Fibroblast of the conjunctiva (primary cell): Measurements from ENCODE around the gene URB2.
"Not testable (repeated sequence)": the region's sequence is repeated elsewhere in the genome, so short reads cannot be mapped to it uniquely, and the experiment has no call there.

Source experiments
- DNase-seq: peaks from one replicate; pipeline ENCODE4 v3.0.0-alpha.2; 2010; ENCODE audit warnings: low read depth

The URB2 gene

DNA sequence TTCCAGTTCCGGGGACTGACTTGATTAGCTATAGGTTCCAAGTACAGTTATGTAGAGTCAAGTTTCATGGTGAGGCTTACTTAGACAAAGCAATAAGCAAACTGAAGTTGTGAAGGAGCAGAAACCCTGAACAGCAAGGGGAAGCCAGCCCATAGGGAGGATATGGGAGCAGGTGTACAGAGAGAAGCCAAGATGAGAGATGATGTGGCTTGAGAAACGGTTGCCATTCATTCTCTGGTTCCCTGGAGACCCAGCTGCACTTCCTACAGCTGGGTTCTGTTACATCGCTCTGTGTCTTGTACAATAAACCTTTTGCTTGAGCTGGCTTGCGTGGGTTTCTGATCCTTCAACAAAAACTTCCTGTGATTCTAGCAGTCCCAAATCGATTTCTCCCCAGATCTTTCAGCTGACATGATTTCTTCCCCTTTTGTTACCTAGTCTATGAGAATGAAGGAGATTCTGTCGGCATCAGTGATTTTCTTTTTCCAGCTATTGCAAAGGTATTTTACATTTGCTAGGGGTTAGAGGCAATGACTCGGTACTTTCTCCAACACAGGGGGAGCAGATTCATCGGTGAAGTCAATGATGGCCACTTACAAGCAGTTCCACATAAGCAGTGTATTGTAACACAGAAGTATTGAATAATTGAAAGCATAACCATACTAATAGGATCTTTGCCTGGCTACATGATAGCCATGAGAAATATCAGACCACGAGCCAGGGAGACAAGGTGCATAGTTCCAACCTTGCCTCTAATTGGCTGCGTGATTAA is 67.3 kb downstream of the URB2 start:
- DNase-seq: no peak

DNA sequence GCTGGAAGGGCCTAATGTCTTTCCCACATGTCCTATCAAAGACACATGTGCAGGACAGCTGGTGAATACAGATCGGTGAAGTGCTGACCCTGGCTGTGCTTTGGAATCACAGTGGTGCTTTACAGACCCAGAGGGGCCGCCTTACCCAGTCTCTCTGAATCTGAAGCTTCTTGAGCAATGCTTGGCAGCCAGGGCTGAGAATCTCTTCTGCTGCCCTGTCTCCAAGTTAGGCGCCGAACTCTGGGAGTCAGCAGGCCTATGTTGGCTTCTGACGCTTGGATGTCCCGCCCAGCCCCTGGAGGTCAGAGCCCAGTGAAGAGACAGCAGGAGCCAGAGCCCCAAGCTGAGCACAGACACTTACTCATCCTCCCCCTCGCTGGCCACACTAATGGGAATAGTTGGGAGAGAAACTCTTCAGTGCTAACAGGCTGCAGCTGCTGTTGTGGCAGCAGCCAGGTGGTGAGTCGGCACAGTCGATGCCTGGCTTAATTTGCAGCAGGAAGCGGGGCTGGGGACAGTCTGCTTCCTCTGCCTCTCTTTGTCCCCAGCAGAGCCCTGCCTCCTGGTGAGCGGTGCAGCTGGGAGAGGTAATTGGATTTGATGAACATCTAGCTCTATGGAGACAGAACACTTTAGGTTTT is 68.1 kb downstream of the URB2 start:
- peak; percentile 68 for DNase-seq

GRCh38 chr1:229696385-229696784 is 70.3 kb downstream of the URB2 start:
- DNase-seq: no peak

DNA sequence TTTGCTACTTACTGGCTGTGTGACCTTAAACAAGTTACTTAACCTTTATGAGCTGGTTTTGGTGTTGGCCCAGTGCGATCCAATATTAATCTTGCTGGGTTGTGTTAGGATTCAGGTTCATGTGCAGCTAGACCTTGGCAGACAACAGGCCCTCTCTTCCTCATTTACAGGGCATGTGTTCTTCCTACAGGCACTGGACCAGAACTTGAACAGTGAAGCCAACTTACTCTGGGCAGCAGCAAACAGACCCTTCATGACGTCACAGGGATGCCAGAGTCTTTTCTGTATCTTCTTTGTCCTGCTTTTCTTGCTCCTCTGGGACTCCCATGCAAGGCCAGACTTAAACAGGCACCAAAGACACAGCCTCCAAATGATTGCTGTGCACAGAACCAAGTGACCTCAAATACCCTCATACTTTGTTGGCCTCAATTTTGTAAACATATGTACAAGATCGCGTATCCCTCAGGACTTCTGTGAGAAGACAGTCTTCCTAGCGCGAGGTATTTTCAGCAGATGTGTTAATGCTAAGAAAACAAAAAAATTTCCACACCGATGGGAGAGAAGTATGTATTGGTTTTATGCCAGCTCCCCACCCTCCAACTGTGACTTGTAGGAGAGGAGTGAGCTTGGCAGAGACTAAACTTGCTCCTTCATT is 73.7 kb downstream of the URB2 start:
- DNase-seq: no peak

- DNase-seq: no peak
Observed at GRCh38 chr1:229704157-229704556, 78.1 kb downstream of the URB2 start.

- not testable (repeated sequence) for DNase-seq
Observed at GRCh38 chr1:229705152-229705551, 79.1 kb downstream of the URB2 start.

- not testable (repeated sequence) for DNase-seq
Observed at GRCh38 chr1:229707127-229707526, 81.1 kb downstream of the URB2 start.

DNA sequence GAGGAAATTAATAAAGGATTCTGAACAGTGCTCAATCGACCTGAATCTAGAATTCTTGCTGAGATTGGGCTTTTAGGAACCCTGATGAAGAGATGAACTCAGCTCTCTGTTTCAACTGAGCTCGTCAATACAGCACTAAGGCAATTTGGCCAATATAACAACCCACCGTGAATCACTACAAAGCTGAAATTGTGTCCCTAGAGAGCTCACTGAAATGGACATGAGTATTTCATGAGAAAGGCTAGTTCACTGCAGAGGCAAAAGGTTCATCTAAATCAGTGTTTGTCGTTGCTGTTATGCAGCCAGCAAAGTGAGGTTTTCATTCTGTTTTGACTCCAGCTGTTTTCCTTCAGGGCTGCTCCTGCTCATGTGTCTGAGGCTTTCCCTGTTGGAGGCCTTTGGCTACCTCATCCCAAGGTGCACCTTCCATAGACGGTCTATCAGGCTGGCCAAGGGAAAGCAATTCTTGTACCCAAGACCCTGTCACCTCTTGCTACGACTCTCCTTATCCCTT is 83.5 kb downstream of the URB2 start:
- DNase-seq: no peak
